OCI-LY7 (cell line): Measurements from ENCODE around the gene PCDHGA5. TPM values are rescaled to one million over a fixed set of nuclear protein-coding genes. Genes with fewer than 3 reads are reported as not detected.
"Not testable (repeated sequence)": the region's sequence is repeated elsewhere in the genome, so short reads cannot be mapped to it uniquely, and the experiment has no call there.

ENCODE experiments used
- BruUV-seq: library from RNA; stranded (reverse); fragments of 400-500 nt; replicated peaks from 2 replicates; lab custom pipeline; 2021; lab: Mats Ljungman, UMichigan
- CTCF ChIA-PET: fragments of 300-600 bp; sonication (Branson Sonifier 250); formaldehyde crosslinking; loops from one replicate; lab custom pipeline; 2022; ENCODE audit warnings: antibody characterized with exemption; ENCODE audit not compliant: unreplicated experiment; lab: Charles Lee
- POLR2A ChIA-PET: fragments of 300-600 bp; sonication (Branson Sonifier 250); formaldehyde crosslinking; loops from one replicate; lab custom pipeline; 2022; ENCODE audit warnings: antibody characterized with exemption; lab: Charles Lee
- DNase-seq: peaks from one replicate; pipeline ENCODE4 v3.0.0-alpha.2; 2015; ENCODE audit warnings: low spot score
- H2AFZ ChIP-seq: fragments of 200-600 bp; sonication (generic), shearing (Covaris generic); 2 replicates; pipeline ENCODE4 v1.6.1; 2014; ENCODE audit warnings: mild to moderate bottlenecking, antibody characterized with exemption, low read length, moderate library complexity
- H3K27ac ChIP-seq: fragments of 200-600 bp; sonication (generic); 2 replicates; pipeline ENCODE4 v1.5.1; 2014; ENCODE audit warnings: mixed run types, low read depth, mild to moderate bottlenecking, moderate library complexity, low read length, inconsistent platforms; ENCODE audit not compliant: poor library complexity, severe bottlenecking
- H3K36me3 ChIP-seq: fragments of 200-600 bp; sonication (generic); 2 replicates; pipeline ENCODE4 v1.6.1; 2014; ENCODE audit warnings: mild to moderate bottlenecking, antibody characterized with exemption, low read length, moderate library complexity, mixed read lengths; ENCODE audit not compliant: insufficient read depth
- H3K4me1 ChIP-seq: fragments of 200-600 bp; sonication (generic); 2 replicates; pipeline ENCODE4 v1.5.1; 2014; ENCODE audit warnings: mild to moderate bottlenecking, low read length; ENCODE audit not compliant: insufficient read depth, poor library complexity, severe bottlenecking
- H3K4me2 ChIP-seq: fragments of 200-600 bp; sonication (generic); 2 replicates; pipeline ENCODE4 v1.6.1; 2014; ENCODE audit warnings: mild to moderate bottlenecking, low read length
- H3K4me3 ChIP-seq: fragments of 200-600 bp; sonication (generic); 2 replicates; pipeline ENCODE4 v1.5.1; 2014; ENCODE audit warnings: mild to moderate bottlenecking, low read depth, low read length; ENCODE audit not compliant: poor library complexity, severe bottlenecking
- H3K79me2 ChIP-seq: fragments of 200-600 bp; sonication (generic); 2 replicates; pipeline ENCODE4 v1.6.1; 2016; ENCODE audit warnings: low read depth, mild to moderate bottlenecking, low read length, moderate library complexity, mixed read lengths; ENCODE audit not compliant: insufficient read depth
- H3K9me2 ChIP-seq: fragments of 200-600 bp; sonication (generic); 2 replicates; pipeline ENCODE4 v1.6.1; 2016; ENCODE audit warnings: mild to moderate bottlenecking, low read length, mixed read lengths; ENCODE audit not compliant: insufficient read depth
- H3K9me3 ChIP-seq: fragments of 200-600 bp; sonication (generic); 2 replicates; pipeline ENCODE4 v1.6.1; 2014; ENCODE audit warnings: mild to moderate bottlenecking, mixed run types, low read length, mixed read lengths
- H4K20me1 ChIP-seq: fragments of 200-600 bp; sonication (generic); 2 replicates; pipeline ENCODE4 v1.6.1; 2014; ENCODE audit warnings: mild to moderate bottlenecking, antibody characterized with exemption, low read length, moderate library complexity, mixed read lengths; ENCODE audit not compliant: insufficient read depth
- EZH2phosphoT487 ChIP-seq: fragments of 200-600 bp; sonication (generic); IDR thresholded peaks from 2 replicates; pipeline ENCODE4 v1.6.1; 2018; ENCODE audit warnings: low read depth, borderline replicate concordance, mild to moderate bottlenecking, mixed run types, antibody characterized with exemption, low read length, moderate library complexity, mixed read lengths
- intact Hi-C: fragments of 100-400 bp; cut with micrococcal nuclease; formaldehyde crosslinking; loops from one replicate; pipeline ENCODE4 v1.10.0; 2022; ENCODE audit not compliant: unreplicated experiment
- total RNA-seq, 2 experiments: library from RNA; depleted of rRNA in 1 of 2; stranded (reverse); fragments of >200 nt in 1 of 2; shearing (Covaris generic) in 1 of 2; gene quantifications; 2 replicates each; pipeline ENCODE4 v1.2.3, GENCODE V29; 2014 to 2022
- TF ChIP-seq, protein P1 (sequence below): fragments of 200-600 bp; sonication (generic); conservative IDR thresholded peaks from 2 replicates; pipeline ENCODE4 v1.5.1; 2014; ENCODE audit warnings: mild to moderate bottlenecking, antibody characterized with exemption, low read length, moderate library complexity, mixed read lengths

Gene PCDHGA5
- total RNA-seq, 2 experiments from 2014 or later = 4.9 to 5.2 TPM

DNA sequence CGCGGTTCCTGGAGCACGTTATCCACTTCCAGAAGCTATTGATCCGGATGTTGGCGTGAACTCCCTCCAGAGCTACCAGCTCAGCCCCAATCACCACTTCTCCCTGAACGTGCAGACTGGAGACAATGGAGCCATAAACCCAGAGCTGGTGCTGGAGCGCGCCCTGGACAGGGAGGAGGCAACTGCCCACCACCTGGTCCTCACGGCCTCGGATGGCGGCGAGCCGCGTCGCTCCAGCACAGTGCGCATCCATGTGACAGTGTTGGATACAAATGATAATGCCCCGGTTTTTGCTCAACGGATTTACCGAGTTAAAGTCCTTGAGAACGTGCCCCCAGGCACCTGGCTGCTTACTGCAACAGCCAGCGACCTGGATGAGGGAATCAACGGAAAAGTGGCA is 39.4 kb downstream of the PCDHGA5 start:
- BruUV-seq = no TSS peak
- CTCF ChIA-PET = no interaction called here

GRCh38 chr5:141407790-141408505 is 44.0 kb downstream of the PCDHGA5 start, which contains the start of gene PCDHGB6:
Gene PCDHGB6, plus strand, starts transcription at chr5:141408021. Its CDS starts 182 bp downstream, at chr5:141408203.
- POLR2A ChIA-PET, H3K9me3 ChIP-seq, DNase-seq: not testable (repeated sequence)

More for the DNA sequence above, 39.4 kb downstream of the PCDHGA5 start:
- no peaks in the 10 kb centered on the region for H3K9me2 ChIP-seq
- intact Hi-C loops = no loop called here
- no peak for TF ChIP-seq EZH2phosphoT487
- TF ChIP-seq, protein P1, sequence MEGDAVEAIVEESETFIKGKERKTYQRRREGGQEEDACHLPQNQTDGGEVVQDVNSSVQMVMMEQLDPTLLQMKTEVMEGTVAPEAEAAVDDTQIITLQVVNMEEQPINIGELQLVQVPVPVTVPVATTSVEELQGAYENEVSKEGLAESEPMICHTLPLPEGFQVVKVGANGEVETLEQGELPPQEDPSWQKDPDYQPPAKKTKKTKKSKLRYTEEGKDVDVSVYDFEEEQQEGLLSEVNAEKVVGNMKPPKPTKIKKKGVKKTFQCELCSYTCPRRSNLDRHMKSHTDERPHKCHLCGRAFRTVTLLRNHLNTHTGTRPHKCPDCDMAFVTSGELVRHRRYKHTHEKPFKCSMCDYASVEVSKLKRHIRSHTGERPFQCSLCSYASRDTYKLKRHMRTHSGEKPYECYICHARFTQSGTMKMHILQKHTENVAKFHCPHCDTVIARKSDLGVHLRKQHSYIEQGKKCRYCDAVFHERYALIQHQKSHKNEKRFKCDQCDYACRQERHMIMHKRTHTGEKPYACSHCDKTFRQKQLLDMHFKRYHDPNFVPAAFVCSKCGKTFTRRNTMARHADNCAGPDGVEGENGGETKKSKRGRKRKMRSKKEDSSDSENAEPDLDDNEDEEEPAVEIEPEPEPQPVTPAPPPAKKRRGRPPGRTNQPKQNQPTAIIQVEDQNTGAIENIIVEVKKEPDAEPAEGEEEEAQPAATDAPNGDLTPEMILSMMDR = no peak
- H3K79me2 ChIP-seq = no peaks in the 10 kb centered on the region
- no peak overlapping the region for H3K27ac ChIP-seq
- no peak overlapping the region for H3K4me3 ChIP-seq
- H3K4me2 ChIP-seq = no peak overlapping the region
- H3K36me3 ChIP-seq = no peaks in the 10 kb centered on the region
- no peaks in the 10 kb centered on the region for H3K9me3 ChIP-seq
- DNase-seq = no peak
- H3K4me1 ChIP-seq = no peaks in the 10 kb centered on the region
- H2AFZ ChIP-seq = no peak overlapping the region
- no peaks in the 10 kb centered on the region for H4K20me1 ChIP-seq
- POLR2A ChIA-PET = interaction anchor here (0.6 kb wide), 1 partner anchor 73 kb away, joined by 6 read pairs; no protein-coding TSS in a partner anchor

GRCh38 chr5:141409598-141410306 is 45.8 kb downstream of the PCDHGA5 start:
- Histone ChIP-seq H3K36me3 (no peaks in the 10 kb centered on the region), H3K4me2 (no peak overlapping the region), H3K27ac (no peak overlapping the region), H3K79me2 (no peaks in the 10 kb centered on the region), H2AFZ (no peak overlapping the region), H3K9me2 (no peaks in the 10 kb centered on the region), H3K4me3 (no peak overlapping the region), H3K4me1 (no peaks in the 10 kb centered on the region), H3K9me3 (no peaks in the 10 kb centered on the region), H4K20me1 (no peaks in the 10 kb centered on the region)
- TF ChIP-seq EZH2phosphoT487 = no peak
- intact Hi-C loops = loop anchor here (5.0 kb wide), 1 partner anchor 52 kb away; the partner anchor contains the start of genes PCDHGA4 and PCDHGB2
- BruUV-seq = no TSS peak
- ChIA-PET CTCF (interaction anchor here (0.7 kb wide), 1 partner anchor 11 kb away, joined by 3 read pairs; the partner anchor contains the start of gene PCDHGA11), POLR2A (interaction anchor here (0.6 to 0.7 kb wide), 2 partner anchors 18 to 1847 kb away, joined by 3 to 4 read pairs; no protein-coding TSS in a partner anchor)
- no peak for DNase-seq

More at GRCh38 chr5:141407790-141408505, 44.0 kb downstream of the PCDHGA5 start, which contains the start of gene PCDHGB6:
- H3K4me2 ChIP-seq, H3K36me3 ChIP-seq, H3K4me1 ChIP-seq, H3K4me3 ChIP-seq, H4K20me1 ChIP-seq, H3K27ac ChIP-seq, H3K79me2 ChIP-seq, H3K9me2 ChIP-seq, H2AFZ ChIP-seq, BruUV-seq, intact Hi-C loops, CTCF ChIA-PET: not testable (repeated sequence)
